ENCODE data around the gene UGP2. TPM values are rescaled to one million over a fixed set of nuclear protein-coding genes. Genes with fewer than 3 reads are reported as not detected.

UGP2 gene
- total and polyA plus RNA-seq, 2 of the 8 experiments (the other 6 are each of a cell fraction or from before 2014, with no cell fraction given): 278 to 956 TPM

- ChIA-PET CTCF (ENCODE audit: partially characterized antibody) (interaction anchor here (0.9 to 5.0 kb wide), 3 partner anchors 13 to 1077 kb away, joined by 3 to 31 read pairs (median 5); no protein-coding TSS in a partner anchor), POLR2A (ENCODE audit: partially characterized antibody) (interaction anchor here (0.7 to 17.8 kb wide), 8 partner anchors 9 to 158 kb away, joined by 3 to 297 read pairs (median 4); partner anchors contain the start of gene UGP2)
- Histone ChIP-seq H4K20me1 (replicated peaks in 1 of 2; ENCODE audit: control insufficient read depth in 1 of 2, insufficient read depth in 2 of 2, low read length in 2 of 2) (peaks cover 4 to 8% of the 10 kb centered on the region in 2 experiments), H2BK20ac (ENCODE audit: low read length) (no peak overlapping the region), H3K4me1 (replicated peaks in 1 of 4; ENCODE audit: control insufficient read depth in 3 of 4, insufficient read depth in 4 of 4, low read length in 3 of 4) (peaks cover 18 to 53% (median 26%) of the 10 kb centered on the region in 4 experiments), H2BK120ac (replicated peaks; ENCODE audit: low read depth, low read length) (no peak overlapping the region), H3K23me2 (ENCODE audit: low read depth, low read length) (no peaks in the 10 kb centered on the region), H3K14ac (ENCODE audit: insufficient read length) (no peak overlapping the region), H2BK15ac (ENCODE audit: low read length) (no peak overlapping the region), H3K79me2 (ENCODE audit: control insufficient read depth in 1 of 2, insufficient read depth in 2 of 2, low read length in 2 of 2) (peaks cover 46 to 100% of the 10 kb centered on the region in 2 experiments), H3K79me1 (ENCODE audit: low read depth, low read length) (0 out of 2 replicates have a peak, but pooled peaks cover 6% of the 10 kb centered on the region), H3K18ac (ENCODE audit: extremely low read depth, low read length) (peak overlapping the region; percentile 7; the same call in 1 of the 2 replicates), H3K27me3 (replicated peaks in 1 of 4; ENCODE audit: control insufficient read depth in 3 of 4, extremely low read depth in 1 of 4, insufficient read depth in 3 of 4, low read length in 3 of 4) (no peaks in the 10 kb centered on the region), H4K8ac (ENCODE audit: extremely low read depth, insufficient read depth, low read length) (no peak overlapping the region), H4K91ac (replicated peaks; ENCODE audit: insufficient read length, low read length) (no peak overlapping the region), H2BK5ac (ENCODE audit: low read depth, low read length) (0 out of 2 replicates have a peak overlapping the region, but pooled peaks have one; percentile 3), H3K4me3 (ENCODE audit: extremely low read depth in 1 of 4, insufficient read depth in 2 of 4, low read depth in 3 of 4, low read length in 4 of 4) (peak overlapping the region in 1 of 4 experiments; percentile 60; a peak in 2 of 8 replicates), H3K4me2 (ENCODE audit: insufficient read depth in 1 of 2, low read depth in 2 of 2, low read length in 2 of 2) (peak overlapping the region; percentile 73 to 94), H3K56ac (replicated peaks; ENCODE audit: insufficient read length, low read depth, low read length) (no peak overlapping the region), H3K9ac (replicated peaks in 1 of 4; ENCODE audit: extremely low read depth in 1 of 4, low read depth in 3 of 4, low read length in 3 of 4) (no peak overlapping the region), H3K23ac (ENCODE audit: insufficient read length) (no peak overlapping the region), H3K36me3 (ENCODE audit: control insufficient read depth in 2 of 4, insufficient read depth in 4 of 4, low read length in 3 of 4) (peaks cover 3 to 65% (median 11%) of the 10 kb centered on the region in 4 experiments; a peak in 6 of 8 replicates), H3K27ac (ENCODE audit: low read depth, low read length) (peak overlapping the region; percentile 19; the same call in 1 of the 2 replicates), H3K9me3 (ENCODE audit: insufficient read depth in 2 of 2, low read depth in 1 of 2, low read length in 1 of 2) (no peaks in the 10 kb centered on the region), H4K5ac (ENCODE audit: insufficient read length, low read depth, low read length) (peak overlapping the region; percentile 84), H2BK12ac (ENCODE audit: low read depth, low read length) (no peak overlapping the region), H2AK5ac (ENCODE audit: low read depth, low read length) (no peak overlapping the region), H2AFZ (ENCODE audit: low read length) (no peak overlapping the region), H3K4ac (replicated peaks; ENCODE audit: insufficient read length, low read depth, low read length) (no peak overlapping the region)
- TF ChIP-seq SIN3A (conservative IDR thresholded peaks at IDR 0.05 in 1 of 2, IDR thresholded peaks at IDR 0.05 in 1 of 2; ENCODE audit: low read depth in 1 of 2, low read length in 2 of 2) (no peak), EZH2 (IDR thresholded peaks at IDR 0.05; ENCODE audit: low read depth, low read length, severe bottlenecking) (no peak), SIX5 (IDR thresholded peaks at IDR 0.05; ENCODE audit: low read depth, low read length) (no peak), BRCA1 (IDR thresholded peaks at IDR 0.05; ENCODE audit: low read depth, low read length) (no peak), POLR2AphosphoS5 (IDR thresholded peaks at IDR 0.05; ENCODE audit: low read depth, low read length) (no peak), MAFK (IDR thresholded peaks at IDR 0.05; ENCODE audit: low read depth, low read length) (no peak)
- FAIRE-seq (no peak), DNase-seq (ENCODE audit: low read depth in 1 of 2, low spot score in 2 of 2) (no peak)
- WGBS, 2 experiments (ENCODE audit: extremely low coverage in 1 of 2, insufficient coverage in 1 of 2, insufficient read length in 1 of 2, insufficient replicate concordance in 2 of 2, low coverage in 1 of 2, low lambda C conversion rate in 2 of 2, missing lambda C conversion rate in 1 of 2): 71% methylated on average over 1 of the region's 1 CpG; no CpG with 5 or more reads in 1 of the 2 experiments
Observed at GRCh38 chr2:63851691-63852311, 10.1 kb downstream of the UGP2 start.

Measured in H1 (cell line).